GM19324 (cell line): ENCODE measurements around the gene SUMF2.
A peak's percentile ranks its signal among the peaks of the same experiment; 100 is the strongest.
"Not testable (repeated sequence)": the region's sequence is repeated elsewhere in the genome, so short reads cannot be mapped to it uniquely, and the experiment has no call there.

ENCODE experiments used
- ATAC-seq: cut with Tn5 transposase; IDR thresholded peaks from one replicate; pipeline ENCODE4 v1.9.1; 2021; ENCODE audit warnings: mild to moderate bottlenecking, moderate library complexity; ENCODE audit not compliant: unreplicated experiment, low FRiP score

SUMF2 gene

GRCh38 chr7:56104138-56104537, 40.1 kb downstream of the SUMF2 start:
- not testable (repeated sequence) for ATAC-seq

GRCh38 chr7:56105508-56105907, 41.4 kb downstream of the SUMF2 start:
- ATAC-seq: no peak

GRCh38 chr7:56106108-56107073, 42.3 kb downstream of the SUMF2 start, which contains the start of gene CHCHD2:
Gene CHCHD2, minus strand, starts transcription at chr7:56106476. Its CDS starts 63 bp downstream, at chr7:56106413.
- peak; percentile 100 for ATAC-seq

- ATAC-seq: no peak
Observed at GRCh38 chr7:56107954-56108258, 43.8 kb downstream of the SUMF2 start.

- no peak for ATAC-seq
Observed at GRCh38 chr7:56110611-56111010, 46.5 kb downstream of the SUMF2 start.

GRCh38 chr7:56112244-56112643, 48.2 kb downstream of the SUMF2 start:
- not testable (repeated sequence) for ATAC-seq

GRCh38 chr7:56115852-56116538, 51.9 kb downstream of the SUMF2 start, which contains the start of gene NUPR2:
Gene NUPR2, minus strand, starts transcription at chr7:56116417. Its CDS starts 103 bp downstream, at chr7:56116314.
- ATAC-seq: no peak

- ATAC-seq: no peak
Observed at GRCh38 chr7:56121440-56121839, 57.4 kb downstream of the SUMF2 start.

- ATAC-seq: no peak
Observed at GRCh38 chr7:56124981-56125380, 60.9 kb downstream of the SUMF2 start.

- ATAC-seq: no peak
Observed at GRCh38 chr7:56125831-56126230, 61.7 kb downstream of the SUMF2 start.

- no peak for ATAC-seq
Observed at GRCh38 chr7:56127241-56127975, 63.3 kb downstream of the SUMF2 start.
